Fibroblast of lung (primary cell): ENCODE results near the gene LDLRAD3.

Source experiments
- EZH2 ChIP-seq: IDR thresholded peaks from 2 replicates; pipeline ENCODE4 v1.5.1; 2012; ENCODE audit warnings: low read length, control low read depth, mild to moderate bottlenecking; ENCODE audit errors: missing control alignments
- TF ChIP-seq, protein P1 (sequence below), 2 donors: IDR thresholded peaks in 1 of 2; conservative IDR thresholded peaks in 1 of 2; 1 replicate in 1 of 2; 2 replicates in 1 of 2; pipeline ENCODE4 v1.5.1; 2011 to 2012; ENCODE audit warnings: low read length in 2 of 2, control low read depth in 1 of 2, inconsistent platforms in 1 of 2, low read depth in 1 of 2, mild to moderate bottlenecking in 1 of 2

DNA sequence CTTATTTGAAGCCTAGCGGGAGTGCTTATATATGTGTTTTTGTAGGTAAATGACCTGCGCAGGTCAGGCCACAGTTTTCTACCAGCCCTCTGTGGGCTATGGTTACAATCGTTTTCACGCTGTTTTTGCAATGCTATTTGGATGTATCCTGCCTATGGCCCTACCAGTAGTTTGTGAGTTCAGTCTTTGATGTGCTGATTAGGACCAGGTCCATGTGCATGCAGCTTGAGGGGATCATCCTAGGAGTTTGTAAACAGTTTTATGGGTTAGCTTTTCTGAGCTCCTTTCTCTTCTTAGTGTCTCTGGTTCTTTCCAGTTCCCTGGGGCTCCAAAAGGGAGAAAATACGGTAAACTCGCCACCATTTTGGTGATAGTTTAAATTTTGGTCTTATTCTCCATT, 142.5 kb downstream of the LDLRAD3 start:
- TF ChIP-seq, protein P1, sequence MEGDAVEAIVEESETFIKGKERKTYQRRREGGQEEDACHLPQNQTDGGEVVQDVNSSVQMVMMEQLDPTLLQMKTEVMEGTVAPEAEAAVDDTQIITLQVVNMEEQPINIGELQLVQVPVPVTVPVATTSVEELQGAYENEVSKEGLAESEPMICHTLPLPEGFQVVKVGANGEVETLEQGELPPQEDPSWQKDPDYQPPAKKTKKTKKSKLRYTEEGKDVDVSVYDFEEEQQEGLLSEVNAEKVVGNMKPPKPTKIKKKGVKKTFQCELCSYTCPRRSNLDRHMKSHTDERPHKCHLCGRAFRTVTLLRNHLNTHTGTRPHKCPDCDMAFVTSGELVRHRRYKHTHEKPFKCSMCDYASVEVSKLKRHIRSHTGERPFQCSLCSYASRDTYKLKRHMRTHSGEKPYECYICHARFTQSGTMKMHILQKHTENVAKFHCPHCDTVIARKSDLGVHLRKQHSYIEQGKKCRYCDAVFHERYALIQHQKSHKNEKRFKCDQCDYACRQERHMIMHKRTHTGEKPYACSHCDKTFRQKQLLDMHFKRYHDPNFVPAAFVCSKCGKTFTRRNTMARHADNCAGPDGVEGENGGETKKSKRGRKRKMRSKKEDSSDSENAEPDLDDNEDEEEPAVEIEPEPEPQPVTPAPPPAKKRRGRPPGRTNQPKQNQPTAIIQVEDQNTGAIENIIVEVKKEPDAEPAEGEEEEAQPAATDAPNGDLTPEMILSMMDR (conservative IDR thresholded peaks at IDR 0.05 in 1 of 2, IDR thresholded peaks at IDR 0.05 in 1 of 2; ENCODE audit: low read depth in 1 of 2, low read length in 2 of 2), result no peak
- TF ChIP-seq EZH2, result no peak
